GM18951 (cell line): Measurements from ENCODE around the gene SSNA1.

Experiments used
- POLR2A ChIP-seq: IDR thresholded peaks from 4 replicates; pipeline ENCODE4 v1.6.1; 2011; ENCODE audit warnings: mild to moderate bottlenecking; ENCODE audit not compliant: insufficient read length, insufficient read depth; ENCODE audit errors: extremely low read depth
- in situ Hi-C: fragments of 300-500 bp; cut with MboI; formaldehyde crosslinking; loops from one replicate; pipeline ENCODE4 v1.12.0; 2022; ENCODE audit warnings: low sequenced_read_pairs, mixed read lengths, inconsistent platforms; ENCODE audit not compliant: unreplicated experiment

The SSNA1 gene

DNA sequence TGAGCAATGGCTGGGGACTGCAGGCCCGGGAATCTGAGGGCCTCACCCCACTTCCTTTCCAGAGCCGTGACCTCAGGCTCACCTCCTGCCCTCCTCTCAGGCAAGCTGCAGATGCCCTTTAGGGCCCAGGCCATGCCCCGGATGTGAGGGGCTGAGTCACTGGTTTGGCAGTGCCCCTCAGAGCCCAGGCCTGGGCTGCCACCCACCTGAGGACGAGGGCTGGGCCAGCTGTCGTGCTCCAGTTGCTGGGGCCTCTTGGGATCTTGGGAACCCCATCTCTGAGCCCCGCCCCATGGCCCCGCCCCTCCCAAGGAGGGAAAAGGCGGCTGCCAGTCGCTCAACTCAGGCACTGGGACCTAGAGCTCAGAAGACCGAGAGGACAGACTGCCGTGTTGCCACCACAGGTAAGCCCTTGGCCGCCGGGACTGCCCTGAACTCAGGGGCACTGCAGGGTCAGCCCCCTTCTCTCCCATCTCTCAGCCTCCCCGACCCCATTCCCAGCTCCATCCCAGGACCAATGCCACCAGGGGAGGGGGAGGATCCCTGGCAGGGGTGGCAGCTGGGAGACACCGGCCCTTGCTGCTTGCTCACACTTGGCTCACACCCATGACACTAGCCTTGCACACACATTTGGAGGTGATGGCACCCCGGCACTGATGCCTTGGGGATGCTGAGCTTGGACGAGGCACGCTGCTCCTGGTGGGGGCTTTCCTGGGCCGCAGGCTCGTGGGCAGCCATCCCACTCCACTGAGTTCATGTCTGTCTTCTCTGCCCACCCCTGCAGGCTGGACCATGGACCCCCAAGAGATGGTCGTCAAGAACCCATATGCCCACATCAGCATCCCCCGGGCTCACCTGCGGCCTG lies 36.6 kb downstream of the SSNA1 start, which contains the start of gene CYSRT1:
Gene CYSRT1 (plus strand): TSS at position 345 of the 865 bp plus-strand sequence. CDS start 448 bp downstream, at position 793.
- TF ChIP-seq POLR2A = no peak
- in situ Hi-C loops = loop anchor here (10.0 kb wide), 1 partner anchor 100 kb away; no protein-coding TSS in a partner anchor

DNA sequence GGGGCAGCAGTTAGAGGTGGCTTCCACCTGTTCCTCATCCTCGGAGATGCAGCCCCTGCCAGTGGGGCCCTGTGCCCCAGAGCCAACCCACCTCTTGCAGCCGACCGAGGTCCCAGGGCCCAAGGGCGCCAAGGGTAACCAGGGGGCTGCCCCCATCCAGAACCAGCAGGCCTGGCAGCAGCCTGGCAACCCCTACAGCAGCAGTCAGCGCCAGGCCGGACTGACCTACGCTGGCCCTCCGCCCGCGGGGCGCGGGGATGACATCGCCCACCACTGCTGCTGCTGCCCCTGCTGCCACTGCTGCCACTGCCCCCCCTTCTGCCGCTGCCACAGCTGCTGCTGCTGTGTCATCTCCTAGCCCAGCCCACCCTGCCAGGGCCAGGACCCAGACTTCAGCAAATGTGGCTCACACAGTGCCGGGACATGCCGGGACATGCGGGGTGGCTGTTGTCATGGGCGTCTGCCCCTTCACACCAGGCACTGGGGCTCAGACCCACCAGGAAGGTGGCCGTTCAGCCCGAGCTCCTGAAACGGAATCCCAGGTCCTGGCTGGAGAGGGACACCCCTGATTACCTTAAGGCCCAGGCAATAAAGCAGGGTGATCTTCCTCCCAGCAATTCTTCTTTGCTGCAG lies 37.3 kb downstream of the SSNA1 start:
- in situ Hi-C loops = loop anchor here (10.0 kb wide), 1 partner anchor 101 kb away; no protein-coding TSS in a partner anchor
- no peak for TF ChIP-seq POLR2A

- TF ChIP-seq POLR2A = no peak
- in situ Hi-C loops = loop anchor here (10.0 kb wide), 1 partner anchor 102 kb away; no protein-coding TSS in a partner anchor
These were observed 38.0 kb downstream of the SSNA1 start for GRCh38 chr9:137226338-137227053.

DNA sequence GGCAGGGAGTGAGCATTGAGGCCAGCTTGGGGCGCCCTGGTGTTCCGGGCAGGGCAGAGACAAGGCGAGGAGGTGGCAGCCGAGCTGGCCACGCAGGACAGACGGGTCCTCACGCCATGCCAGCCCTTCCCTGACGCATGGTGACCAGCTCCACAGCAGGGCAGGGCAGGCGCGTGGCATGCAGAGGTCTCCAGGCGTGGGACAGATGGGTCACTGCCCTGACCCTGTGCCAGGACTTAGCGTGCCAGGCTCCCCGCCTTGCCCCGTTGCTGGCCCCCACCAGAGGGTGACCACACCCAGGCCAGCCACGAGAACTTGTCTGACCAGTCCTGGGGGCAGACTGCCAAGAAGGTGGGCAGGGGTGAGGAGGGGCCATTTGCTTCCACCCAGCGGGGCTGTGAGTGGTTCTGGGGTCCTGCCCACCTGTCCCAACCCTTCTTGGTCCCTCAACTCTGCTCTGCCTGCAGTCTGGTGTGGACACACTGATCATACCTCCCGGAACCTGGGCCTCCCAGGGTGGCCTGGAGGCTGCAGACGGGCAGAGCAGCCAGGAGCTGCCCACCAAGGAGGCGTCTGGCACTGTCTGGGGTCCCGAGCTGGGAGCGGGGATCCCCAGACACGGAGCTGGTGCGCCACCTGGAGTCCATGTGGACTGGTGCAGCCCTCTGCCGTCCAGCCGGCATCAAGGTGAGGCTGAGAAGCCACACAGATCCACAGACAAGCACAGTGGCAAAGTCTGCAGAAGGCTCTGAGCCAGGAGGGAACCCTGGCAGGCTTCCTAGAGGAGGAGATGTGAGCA lies 38.8 kb downstream of the SSNA1 start, which contains the start of gene RNF224:
Gene RNF224 (plus strand): TSS at position 449 of the 799 bp plus-strand sequence. CDS start 834 bp downstream, outside the sequence.
- in situ Hi-C loops = loop anchor here (10.0 kb wide), 1 partner anchor 102 kb away; no protein-coding TSS in a partner anchor
- no peak for TF ChIP-seq POLR2A

DNA sequence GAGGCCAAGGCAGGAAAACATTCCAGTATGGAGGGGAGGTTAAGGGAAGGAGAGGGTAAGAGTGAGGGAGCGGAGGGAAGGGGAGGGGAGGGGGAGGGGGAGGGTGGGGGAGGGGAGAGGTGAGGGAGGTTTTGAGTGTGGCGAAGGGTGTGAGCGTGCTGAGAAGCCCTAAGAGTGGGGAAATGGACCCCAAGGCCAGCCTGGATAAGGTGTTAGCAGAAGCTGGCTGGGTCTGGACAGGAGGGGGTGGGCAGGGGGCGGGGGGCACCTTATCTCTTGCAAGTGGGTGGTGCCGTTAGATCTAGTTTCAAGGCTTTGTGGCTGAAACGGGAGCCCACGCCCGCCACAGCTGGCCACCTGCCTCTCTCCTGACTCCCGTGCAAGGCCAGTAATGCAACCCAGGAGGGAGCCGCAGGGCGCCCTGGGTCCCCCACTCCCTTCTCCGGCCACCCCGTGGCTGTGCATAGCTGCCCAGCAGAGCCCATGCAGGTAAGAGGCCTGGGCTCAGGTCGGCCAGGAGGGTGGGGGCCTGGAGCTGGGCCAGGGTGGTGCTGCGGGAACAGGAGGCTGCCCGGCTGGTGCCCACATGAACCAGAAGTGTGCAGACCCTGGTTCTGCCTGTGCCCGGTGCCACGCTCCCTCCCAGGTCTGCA lies 39.5 kb downstream of the SSNA1 start:
- no peak for TF ChIP-seq POLR2A

GRCh38 chr9:137228506-137228967 lies 40.1 kb downstream of the SSNA1 start:
- in situ Hi-C loops = loop anchor here (10.0 kb wide), 1 partner anchor 104 kb away; no protein-coding TSS in a partner anchor
- TF ChIP-seq POLR2A = no peak

More for the DNA sequence above, 39.5 kb downstream of the SSNA1 start:
- in situ Hi-C loops = loop anchor here (10.0 kb wide), 1 partner anchor 103 kb away; no protein-coding TSS in a partner anchor

DNA sequence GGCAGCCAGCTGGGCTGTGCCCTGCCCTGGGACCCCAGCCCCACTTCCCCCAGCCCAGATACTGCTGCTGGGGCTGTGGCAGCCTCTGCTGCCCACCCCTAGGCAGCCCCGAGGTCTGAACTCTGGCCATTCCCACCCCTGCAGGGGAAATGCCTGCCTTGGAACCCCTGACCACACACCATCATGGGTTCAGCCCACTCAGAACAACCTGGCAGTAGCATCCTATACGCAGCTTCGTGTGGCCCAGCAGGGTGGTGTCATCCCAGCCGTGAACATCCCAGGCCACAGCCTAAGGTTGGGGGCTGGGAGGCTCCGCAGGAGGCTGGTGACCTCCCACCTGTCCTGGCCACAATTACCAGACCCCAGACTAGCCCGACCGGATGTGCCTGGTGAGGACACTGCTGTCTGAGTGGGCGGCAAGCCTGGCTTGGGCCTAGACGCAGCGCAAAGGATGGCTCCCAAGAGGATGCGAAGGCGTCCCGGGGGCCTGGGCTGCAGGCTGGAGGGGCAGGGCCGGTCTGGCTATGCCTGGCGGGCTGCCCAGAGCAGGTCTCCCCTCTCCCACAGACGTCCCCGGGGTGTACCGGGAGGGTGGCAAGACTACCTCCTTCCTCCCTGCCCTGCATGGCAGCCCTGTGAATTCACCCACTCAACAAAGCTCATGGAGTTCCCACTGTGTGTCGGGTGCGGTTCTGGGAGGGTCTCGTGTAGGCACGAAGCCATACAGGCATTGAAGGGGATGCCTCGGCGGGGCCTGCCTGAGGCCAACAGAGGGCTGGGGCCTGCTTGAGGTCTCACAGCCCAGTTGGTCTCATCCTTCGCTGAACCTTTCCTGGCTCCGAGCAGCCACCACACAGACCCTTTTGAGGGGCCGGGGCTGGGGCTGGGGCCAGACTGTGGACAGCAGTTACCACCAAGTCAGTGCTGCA lies 40.8 kb downstream of the SSNA1 start:
- in situ Hi-C loops = loop anchor here (10.0 kb wide), 1 partner anchor 104 kb away; no protein-coding TSS in a partner anchor

GRCh38 chr9:137229903-137230704 lies 41.6 kb downstream of the SSNA1 start:
- in situ Hi-C loops = loop anchor here (10.0 kb wide), 1 partner anchor 105 kb away; no protein-coding TSS in a partner anchor

More for the DNA sequence above, 40.8 kb downstream of the SSNA1 start:
- no peak for TF ChIP-seq POLR2A

DNA sequence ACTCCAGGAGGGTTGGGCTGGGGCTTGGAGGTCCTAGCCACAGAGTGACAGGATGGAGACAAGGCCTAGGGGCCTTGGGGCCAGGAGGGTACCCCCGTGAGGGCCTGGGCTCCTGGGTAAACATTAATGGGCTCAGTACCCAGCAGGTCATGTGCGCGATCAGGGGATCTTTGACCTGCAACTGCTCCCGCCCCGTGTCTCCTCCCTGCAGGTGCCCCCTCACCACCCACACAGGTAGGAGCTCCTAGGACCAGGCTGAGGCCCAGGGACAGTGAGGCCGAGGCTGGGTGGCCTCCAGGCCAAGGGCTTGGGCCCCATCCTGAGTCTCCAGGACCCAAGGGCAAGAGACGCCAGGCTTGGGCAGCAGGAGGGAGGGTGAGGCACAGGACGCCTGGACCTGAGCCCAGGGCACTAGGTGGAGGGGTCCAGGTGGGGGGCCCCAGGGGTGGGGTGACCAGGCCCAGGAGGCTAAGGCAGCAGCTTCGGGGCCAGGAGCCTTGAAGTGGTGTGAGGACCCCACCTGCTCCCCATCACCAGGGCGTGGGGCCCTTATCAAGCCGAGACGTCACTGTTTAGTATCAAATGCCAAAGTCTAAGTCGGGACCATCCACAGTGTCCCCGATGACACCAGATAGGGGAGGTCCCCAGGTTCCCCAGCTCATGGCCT lies 42.4 kb downstream of the SSNA1 start, which contains the start of gene SLC34A3:
Gene SLC34A3 (plus strand): TSS at position 197 of the 667 bp plus-strand sequence. CDS start 802 bp downstream, outside the sequence.
- no peak for TF ChIP-seq POLR2A

More at GRCh38 chr9:137229903-137230704, 41.6 kb downstream of the SSNA1 start:
- TF ChIP-seq POLR2A = no peak

More for the DNA sequence above, 42.4 kb downstream of the SSNA1 start, which contains the start of gene SLC34A3:
- in situ Hi-C loops = no loop called here
